Stimulated activated CD4-positive, alpha-beta T cell treated with anti-CD3 and anti-CD28 coated beads, Interleukin-4, amount 100 ng/mL, for 24 hours (primary cell): ENCODE measurements around the gene SPN.
"Not testable (repeated sequence)": the region's sequence is repeated elsewhere in the genome, so short reads cannot be mapped to it uniquely, and the experiment has no call there.

Experiments used
- DNase-seq: peaks from one replicate; pipeline ENCODE4 v3.0.0-alpha.2; 2020

The SPN gene

GRCh38 chr16:29649588-29650494 is 13.2 kb upstream of the SPN start:
- DNase-seq: no peak

- no peak for DNase-seq
Observed at GRCh38 chr16:29650771-29651170, 12.3 kb upstream of the SPN start.

GRCh38 chr16:29651774-29652349 is 11.2 kb upstream of the SPN start:
- no peak for DNase-seq

- DNase-seq: no peak
Observed at GRCh38 chr16:29653471-29653870, 9.6 kb upstream of the SPN start.

GRCh38 chr16:29653890-29654289 is 9.2 kb upstream of the SPN start:
- not testable (repeated sequence) for DNase-seq

- DNase-seq: no peak
Observed at GRCh38 chr16:29656688-29657523, 6.1 kb upstream of the SPN start.

- DNase-seq: no peak
Observed at GRCh38 chr16:29658705-29659104, 4.3 kb upstream of the SPN start.

- no peak for DNase-seq
Observed at GRCh38 chr16:29662000-29662728, 883 bp upstream of the SPN start.

GRCh38 chr16:29662729-29663015 is 375 bp upstream of the SPN start:
- peak; percentile 32 for DNase-seq

GRCh38 chr16:29663807-29664090 is 702 bp downstream of the SPN start:
- peak; percentile 31 for DNase-seq

GRCh38 chr16:29664091-29664921 is 1.3 kb downstream of the SPN start:
- peak; percentile 50 for DNase-seq

- DNase-seq: peak; percentile 27
Observed at GRCh38 chr16:29665294-29666077, 2.4 kb downstream of the SPN start.

- DNase-seq: not testable (repeated sequence)
Observed at GRCh38 chr16:29667322-29667610, 4.2 kb downstream of the SPN start.

- no peak for DNase-seq
Observed at GRCh38 chr16:29667755-29668154, 4.7 kb downstream of the SPN start.

- DNase-seq: no peak
Observed at GRCh38 chr16:29668267-29668666, 5.2 kb downstream of the SPN start.

- no peak for DNase-seq
Observed at GRCh38 chr16:29673501-29673900, 10.5 kb downstream of the SPN start.

- no peak for DNase-seq
Observed at GRCh38 chr16:29674188-29674587, 11.1 kb downstream of the SPN start.

GRCh38 chr16:29675811-29676643 is 13.0 kb downstream of the SPN start:
- DNase-seq: no peak

- no peak for DNase-seq
Observed at GRCh38 chr16:29676989-29677785, 14.1 kb downstream of the SPN start.

- no peak for DNase-seq
Observed at GRCh38 chr16:29678691-29679267, 15.7 kb downstream of the SPN start, which contains the start of gene QPRT. TSS of gene QPRT (plus strand) at chr16:29679180. CDS start at chr16:29679198, 18 bp downstream.
